Neural cell (in vitro differentiated cells): Measurements from ENCODE around the gene INPP5D.

Experiments
- CTCF ChIP-seq: fragments of 450-650 bp; IDR thresholded peaks from 2 replicates; pipeline ENCODE4 v1.5.1; 2014; ENCODE audit warnings: antibody characterized with exemption, mild to moderate bottlenecking, moderate library complexity; ENCODE audit not compliant: poor library complexity, severe bottlenecking
- EP300 ChIP-seq: fragments of 450-650 bp; conservative IDR thresholded peaks from 2 replicates; pipeline ENCODE4 v1.6.1; 2014; ENCODE audit warnings: antibody characterized with exemption, mild to moderate bottlenecking, moderate library complexity; ENCODE audit not compliant: poor library complexity, severe bottlenecking
- EZH2 ChIP-seq: fragments of 200-600, 300-800 bp; shearing (Covaris generic), sonication (generic); IDR thresholded peaks from 2 replicates; pipeline ENCODE4 v1.6.1; 2014; ENCODE audit warnings: antibody characterized with exemption, low read length, borderline replicate concordance, mild to moderate bottlenecking; ENCODE audit not compliant: insufficient read depth, poor library complexity, severe bottlenecking
- MXI1 ChIP-seq: fragments of 450-650 bp; conservative IDR thresholded peaks from 2 replicates; pipeline ENCODE4 v1.6.1; 2014; ENCODE audit warnings: antibody characterized with exemption, mild to moderate bottlenecking; ENCODE audit not compliant: poor library complexity, severe bottlenecking
- POLR2AphosphoS5 ChIP-seq: IDR thresholded peaks from 2 replicates; pipeline ENCODE4 v1.6.1; 2012
- RAD21 ChIP-seq: fragments of 450-650 bp; conservative IDR thresholded peaks from 2 replicates; pipeline ENCODE4 v1.6.1; 2014; ENCODE audit warnings: antibody characterized with exemption, mild to moderate bottlenecking, moderate library complexity
- REST ChIP-seq: IDR thresholded peaks from 2 replicates; pipeline ENCODE4 v1.6.1; 2012; ENCODE audit warnings: borderline replicate concordance
- SMC3 ChIP-seq: fragments of 450-650 bp; conservative IDR thresholded peaks from 2 replicates; pipeline ENCODE4 v1.6.1; 2014; ENCODE audit warnings: antibody characterized with exemption, mild to moderate bottlenecking, moderate library complexity; ENCODE audit not compliant: poor library complexity
- TAF1 ChIP-seq: IDR thresholded peaks from 2 replicates; pipeline ENCODE4 v1.6.1; 2012; ENCODE audit warnings: low read depth

GRCh38 chr2:233142355-233142897 is 82.3 kb downstream of the INPP5D start:
- TF ChIP-seq CTCF (no peak), EZH2 (no peak), RAD21 (no peak), TAF1 (no peak), REST (no peak), MXI1 (no peak), EP300 (no peak), POLR2AphosphoS5 (no peak), SMC3 (no peak)
